Posterior vena cava (tissue), 2 donors: ENCODE measurements around the gene TMEM98. TPM values are rescaled to one million over a fixed set of nuclear protein-coding genes. Genes with fewer than 3 reads are reported as not detected.
"Not testable (repeated sequence)": the region's sequence is repeated elsewhere in the genome, so short reads cannot be mapped to it uniquely, and the experiment has no call there.

Experiments
- DNase-seq: peaks from one replicate; pipeline ENCODE4 v3.0.0-alpha.2; 2020; ENCODE audit warnings: low spot score
- intact Hi-C, 2 donors: fragments of 100-400 bp; cut with DNase I; formaldehyde crosslinking; loops; one replicate each; pipeline versions ENCODE4 v1.14.1 to v1.14.2; 2022 to 2023
- total RNA-seq, 2 donors: library from RNA; stranded (reverse); fragmentation: NEBNext Ultra II Directional; extraction: Animal tissue kit (Norgen Biotek cat#: 25700); gene quantifications; one replicate each; pipeline ENCODE4 v1.2.1, GENCODE V29; 2021
- donor health status: DM: yes; HTN: yes; CAD: no.
- donor health status: DM: yes; HTN: yes; CAD: no.

The TMEM98 gene
- total RNA-seq, 2 donors from 2014 or later, result 27.5 to 42.9 TPM

- intact Hi-C loops, result no loop called here
- DNase-seq, result no peak
Measured at GRCh38 chr17:32960815-32961214, 32.9 kb downstream of the TMEM98 start.

- DNase-seq, result no peak
- intact Hi-C loops, result no loop called here
Measured at GRCh38 chr17:32962320-32962711, 34.4 kb downstream of the TMEM98 start.

GRCh38 chr17:32964541-32964940, 36.6 kb downstream of the TMEM98 start:
- DNase-seq, result no peak
- intact Hi-C loops, result no loop called here

- DNase-seq, intact Hi-C loops: not testable (repeated sequence)
Measured at GRCh38 chr17:32969231-32969630, 41.3 kb downstream of the TMEM98 start.

GRCh38 chr17:32970281-32970680, 42.3 kb downstream of the TMEM98 start:
- intact Hi-C loops, result no loop called here
- DNase-seq, result no peak

GRCh38 chr17:32971171-32971570, 43.2 kb downstream of the TMEM98 start:
- DNase-seq, result no peak
- intact Hi-C loops, result no loop called here

- intact Hi-C loops, result no loop called here
- no peak for DNase-seq
Measured at GRCh38 chr17:32976131-32976530, 48.2 kb downstream of the TMEM98 start.

GRCh38 chr17:32976605-32977004, 48.7 kb downstream of the TMEM98 start:
- no peak for DNase-seq
- intact Hi-C loops, result no loop called here

- intact Hi-C loops, result no loop called here
Measured at GRCh38 chr17:32980230-32980629, 52.3 kb downstream of the TMEM98 start.

GRCh38 chr17:32981611-32982010, 53.7 kb downstream of the TMEM98 start:
- intact Hi-C loops, DNase-seq: not testable (repeated sequence)

More at GRCh38 chr17:32980230-32980629, 52.3 kb downstream of the TMEM98 start:
- DNase-seq, result no peak

GRCh38 chr17:32985050-32985756, 57.2 kb downstream of the TMEM98 start:
- intact Hi-C loops, result no loop called here
- no peak for DNase-seq

GRCh38 chr17:32987453-32987805, 59.5 kb downstream of the TMEM98 start:
- DNase-seq, intact Hi-C loops: not testable (repeated sequence)

GRCh38 chr17:32987868-32988267, 59.9 kb downstream of the TMEM98 start:
- intact Hi-C loops, DNase-seq: not testable (repeated sequence)

- intact Hi-C loops, result no loop called here
- no peak for DNase-seq
Measured at GRCh38 chr17:32988481-32989101, 60.6 kb downstream of the TMEM98 start.

GRCh38 chr17:32992321-32993033, 64.5 kb downstream of the TMEM98 start:
- no peak for DNase-seq
- intact Hi-C loops, result no loop called here

GRCh38 chr17:32993977-32994376, 66.0 kb downstream of the TMEM98 start:
- DNase-seq, result no peak
- intact Hi-C loops, result no loop called here

Other genes with a start within 250 kb of the TMEM98 start
- 100 to 1,000 TPM; 162 to 201 TPM for gene MYO1D, start 51.0 kb upstream of the TMEM98 start, total RNA-seq
- gene SPACA3, start 63.7 kb downstream of the TMEM98 start, total RNA-seq, result not detected